NCI-H2196 (cell line): Measurements from ENCODE around the gene TNNT3.

Experiments used
- DNase-seq: peaks from one replicate; lab custom pipeline; 2025; ENCODE audit not compliant: unreplicated experiment; lab: John Stamatoyannopoulos, UW

TNNT3 gene

DNA sequence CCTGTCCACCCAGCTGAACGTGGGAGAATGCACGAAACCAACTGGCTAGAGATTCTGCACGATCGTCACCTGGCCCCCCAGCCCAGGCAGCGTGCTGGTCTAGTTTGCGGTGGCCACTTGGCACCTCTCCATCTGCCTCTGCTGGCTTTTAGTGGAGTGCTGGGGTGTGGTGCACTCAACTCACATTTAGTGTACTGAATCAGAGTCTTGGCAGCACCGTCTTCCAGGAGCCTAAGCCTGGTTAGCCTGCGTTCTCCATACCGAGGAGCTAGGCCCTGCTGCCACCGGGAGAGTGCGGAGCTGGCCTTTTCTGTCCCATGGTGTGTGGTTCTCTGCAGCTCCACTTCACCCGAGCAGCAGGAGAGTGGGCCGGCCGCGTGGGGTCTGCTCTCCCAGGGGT, 30.4 kb downstream of the TNNT3 start:
- DNase-seq, result no peak

DNA sequence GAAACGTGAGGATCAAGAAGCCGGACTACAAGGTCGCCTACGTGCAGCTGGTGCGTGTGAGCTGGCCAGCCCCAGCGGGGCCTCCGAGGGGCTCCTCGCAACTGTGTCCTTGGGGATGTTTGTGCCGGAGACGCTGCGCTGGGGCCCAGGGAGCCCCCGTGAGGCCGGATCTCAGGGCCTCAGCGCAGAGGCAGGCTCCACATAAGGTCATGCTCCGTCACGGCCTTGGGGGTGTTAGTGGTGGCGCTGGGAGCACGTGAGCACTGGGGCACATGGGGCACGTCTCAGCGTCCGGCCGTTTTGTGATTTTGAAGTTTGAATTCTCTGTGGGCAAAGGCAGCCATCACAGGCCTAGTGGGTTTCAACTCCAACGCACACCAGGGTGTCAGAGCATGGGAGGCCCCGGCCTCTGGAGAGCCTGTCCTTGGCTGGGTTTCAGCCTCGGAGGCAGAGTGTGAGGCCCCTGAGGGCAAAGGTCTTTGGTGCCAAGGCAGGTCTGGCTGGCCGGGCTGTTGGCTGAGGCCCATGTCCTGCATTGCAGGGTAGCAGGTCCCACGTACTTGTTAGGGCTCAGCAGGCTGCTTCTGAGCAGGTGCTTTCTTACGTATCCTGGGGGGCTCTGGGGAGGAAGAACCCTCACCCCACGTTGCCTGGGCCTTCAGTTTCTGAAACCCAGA, 33.4 kb downstream of the TNNT3 start:
- DNase-seq, result no peak

DNA sequence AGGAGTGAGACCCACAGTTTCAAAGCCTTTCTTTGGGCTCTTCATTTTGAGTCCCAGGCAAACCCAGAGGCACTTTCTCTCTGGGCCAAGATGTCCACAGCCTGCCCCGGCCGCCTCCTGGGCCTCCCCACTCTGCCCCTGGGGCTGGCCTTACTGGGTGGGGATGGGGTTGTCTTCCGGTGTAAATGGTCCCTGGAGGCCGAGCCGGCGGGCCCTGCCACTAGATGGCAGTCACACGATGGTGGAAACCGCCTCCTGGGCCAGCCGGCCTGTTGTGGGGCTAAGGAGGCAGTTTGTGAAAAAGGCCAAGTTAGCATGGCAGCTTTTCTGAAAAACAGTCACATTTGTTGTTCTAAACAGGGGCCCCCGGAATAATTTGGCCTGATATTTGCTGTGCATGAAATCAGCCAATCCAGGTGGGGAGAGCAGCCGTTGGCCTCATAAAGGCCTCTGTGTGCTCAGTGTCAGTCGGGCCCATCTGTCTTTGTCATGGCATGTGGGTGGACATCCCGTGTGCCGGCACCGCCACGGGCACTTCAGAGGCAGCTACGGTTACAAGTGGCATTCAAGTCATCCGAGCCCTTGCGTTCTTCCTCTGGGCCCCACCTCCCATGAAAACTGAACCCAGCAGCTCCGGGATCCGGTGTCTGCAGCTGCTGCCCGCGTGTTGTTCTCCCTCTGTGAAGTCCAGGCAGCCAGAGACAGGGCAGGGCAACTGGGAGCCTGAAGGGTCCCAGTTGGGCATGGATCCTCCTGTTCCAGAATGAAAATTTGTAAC, 34.2 kb downstream of the TNNT3 start:
- DNase-seq, result no peak

DNA sequence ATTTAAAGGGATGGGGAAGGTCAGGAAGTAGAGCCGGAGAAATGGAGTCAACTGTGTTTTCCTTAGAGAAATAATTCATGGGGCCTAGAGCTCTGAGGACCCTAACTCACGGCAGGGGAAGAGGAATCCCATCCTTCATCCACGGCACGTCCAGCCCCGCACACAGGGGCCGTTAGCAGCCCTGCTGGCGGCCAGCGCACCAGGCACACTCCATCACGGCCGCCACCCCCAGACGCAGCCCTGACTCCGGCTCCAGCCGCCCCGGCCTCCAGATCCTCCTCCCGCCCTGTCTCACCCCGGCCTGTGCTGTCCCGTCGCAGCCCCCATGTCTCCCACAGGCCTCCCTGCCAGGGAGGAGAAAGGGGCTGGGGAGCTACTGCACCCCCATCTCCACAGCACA, 38.9 kb downstream of the TNNT3 start:
- DNase-seq, result no peak

DNA sequence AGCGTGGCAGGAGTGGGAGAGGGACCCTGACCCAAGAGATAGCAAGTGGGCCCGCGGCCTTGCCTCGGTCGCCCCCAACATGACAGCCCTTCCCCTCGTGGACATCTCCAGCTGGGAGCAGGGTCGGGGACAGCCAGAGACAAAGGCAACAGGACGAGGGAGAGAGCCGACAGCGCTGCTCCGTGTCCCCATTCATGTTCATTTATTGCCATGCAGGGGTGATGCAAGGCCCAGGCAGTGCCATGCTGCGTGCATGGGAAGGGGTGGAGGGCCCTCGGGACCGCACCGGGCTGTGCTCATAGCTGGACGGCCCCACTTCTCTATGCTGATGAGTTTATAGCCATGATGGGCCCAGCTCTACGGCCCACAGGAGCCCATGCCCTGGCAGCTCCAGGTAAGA, 40.3 kb downstream of the TNNT3 start:
- DNase-seq, result no peak

DNA sequence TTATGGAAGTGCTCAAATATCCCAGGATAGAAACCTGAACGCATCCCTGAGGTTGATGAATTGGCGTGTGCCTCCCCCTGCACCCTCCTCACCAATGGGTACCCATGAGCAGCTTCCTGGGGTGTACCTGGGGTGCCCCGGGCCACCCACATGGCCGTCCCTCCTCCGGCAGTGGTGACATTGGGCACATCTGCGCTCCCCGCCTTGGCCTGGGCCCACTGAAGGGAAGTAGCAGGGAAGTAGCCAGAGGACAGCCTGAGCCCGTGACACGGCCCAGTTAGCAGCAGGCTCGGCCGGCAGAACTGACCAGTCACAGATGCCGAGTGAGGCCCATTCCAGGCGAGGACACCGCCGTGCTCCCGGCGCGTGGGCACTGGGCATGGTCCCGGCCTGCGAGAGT, 44.4 kb downstream of the TNNT3 start:
- no peak for DNase-seq

DNA sequence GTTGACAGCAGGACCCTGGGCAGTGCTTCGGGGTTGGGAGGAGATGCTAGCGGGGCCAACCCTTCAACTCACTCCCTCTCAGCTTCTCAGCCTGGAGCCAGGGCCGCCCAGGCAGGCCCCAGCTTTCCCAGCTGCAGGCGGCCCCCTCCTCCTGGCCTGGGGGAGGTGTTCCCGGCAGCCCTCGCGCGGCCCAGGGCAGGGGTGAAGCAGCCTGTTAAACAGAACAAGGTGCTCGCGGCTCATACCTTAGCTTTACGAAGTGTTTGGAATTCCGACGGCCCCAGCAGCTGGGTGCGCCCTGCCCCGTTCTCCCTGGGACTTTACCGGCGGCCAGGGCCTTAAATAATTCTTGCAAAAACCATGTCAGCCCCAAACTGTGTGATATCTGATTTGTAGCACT, 44.8 kb downstream of the TNNT3 start:
- no peak for DNase-seq

DNA sequence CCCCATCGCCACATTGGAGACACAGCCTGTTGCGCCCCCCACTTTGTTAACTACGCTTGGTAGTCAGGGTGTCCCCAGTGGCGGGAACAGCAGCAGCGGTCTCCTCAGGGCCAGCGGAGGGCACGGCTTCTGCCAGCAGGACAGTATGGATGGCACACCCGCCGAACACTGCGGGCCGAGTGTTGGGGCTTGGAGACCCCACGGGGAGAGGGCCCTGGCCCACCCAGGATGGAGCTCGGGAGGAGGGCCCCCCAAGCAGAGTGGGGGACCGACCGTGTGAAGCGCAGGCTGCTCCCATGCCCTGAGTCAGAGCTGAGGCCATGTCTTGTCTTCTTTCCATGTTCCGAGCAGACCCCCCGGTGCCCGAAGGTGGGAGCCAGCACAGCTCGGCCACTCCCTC, 45.5 kb downstream of the TNNT3 start:
- DNase-seq, result no peak

DNA sequence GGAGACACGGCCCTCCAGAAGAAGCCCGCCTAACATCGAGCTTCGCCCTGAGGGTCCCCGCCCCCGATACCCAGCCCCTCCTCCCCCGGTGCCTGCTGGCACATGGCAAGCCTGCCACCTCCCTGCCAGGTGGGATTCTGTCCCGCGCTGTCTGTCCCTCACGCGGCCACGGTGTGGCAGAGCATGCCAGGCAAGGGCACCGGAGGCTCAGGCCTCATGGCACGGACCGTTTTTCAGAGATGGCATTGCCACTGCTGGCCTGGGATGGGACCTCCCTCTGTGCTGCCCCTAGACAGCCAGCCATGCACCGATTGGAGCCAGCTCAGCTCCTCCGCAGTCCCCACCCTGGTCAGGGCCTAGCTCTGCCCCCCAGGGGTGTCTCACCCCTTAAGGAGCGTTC, 47.0 kb downstream of the TNNT3 start:
- no peak for DNase-seq

DNA sequence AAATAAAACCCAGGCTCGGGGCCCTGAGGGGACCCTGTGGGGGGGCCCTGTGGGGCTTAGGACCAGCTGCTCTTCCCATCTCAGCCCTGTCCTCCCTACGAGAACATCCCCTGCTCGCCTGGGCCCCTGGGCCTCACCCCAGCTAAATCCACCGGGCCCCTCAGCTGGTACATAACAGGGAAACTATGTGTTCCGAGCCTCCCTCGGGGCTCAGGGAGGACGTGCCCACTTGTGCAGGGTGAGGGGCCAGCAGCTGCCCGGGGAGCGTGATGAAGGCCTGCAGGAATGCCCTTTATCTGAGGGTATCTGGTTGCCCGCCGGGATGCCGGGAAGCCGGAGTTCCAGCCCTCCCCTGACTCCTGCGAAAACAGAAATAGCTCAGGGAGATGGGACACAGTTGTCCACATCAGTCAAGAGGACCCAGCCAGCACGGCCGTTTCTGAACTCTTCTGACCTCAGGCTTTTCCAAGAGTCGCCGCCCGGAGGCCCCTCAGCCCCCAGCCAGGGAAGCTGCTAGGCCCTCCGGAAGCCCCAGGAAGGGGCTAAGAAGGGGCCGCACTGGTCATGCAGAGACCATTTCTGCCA, 48.2 kb downstream of the TNNT3 start:
- DNase-seq, result no peak

DNA sequence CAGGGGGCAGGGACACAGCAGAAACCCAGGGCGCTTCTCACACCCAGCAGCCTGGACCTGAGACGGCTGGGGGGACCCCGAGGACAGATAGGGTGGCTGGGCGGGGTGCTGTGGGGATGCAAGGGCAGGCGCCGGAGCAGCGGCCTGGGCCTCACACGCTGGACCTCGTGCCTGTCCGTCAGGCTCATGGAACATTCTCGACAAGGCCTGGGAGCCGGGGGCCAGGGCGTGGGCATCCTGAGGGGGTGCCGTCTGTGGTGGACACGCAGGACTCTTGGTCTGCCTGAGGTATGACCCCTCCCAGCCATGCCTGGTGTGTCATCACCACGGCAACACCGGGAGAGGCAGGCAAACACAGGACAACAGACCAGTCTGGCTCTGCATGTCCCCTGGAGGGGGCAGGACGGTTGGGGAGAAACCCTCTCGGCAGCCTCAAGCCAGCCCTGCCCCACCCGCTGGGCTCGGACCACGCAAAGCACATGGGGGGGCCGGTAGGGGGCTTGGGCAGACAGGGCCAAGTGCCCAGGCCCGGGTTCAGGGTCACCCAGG, 49.0 kb downstream of the TNNT3 start:
- no peak for DNase-seq

DNA sequence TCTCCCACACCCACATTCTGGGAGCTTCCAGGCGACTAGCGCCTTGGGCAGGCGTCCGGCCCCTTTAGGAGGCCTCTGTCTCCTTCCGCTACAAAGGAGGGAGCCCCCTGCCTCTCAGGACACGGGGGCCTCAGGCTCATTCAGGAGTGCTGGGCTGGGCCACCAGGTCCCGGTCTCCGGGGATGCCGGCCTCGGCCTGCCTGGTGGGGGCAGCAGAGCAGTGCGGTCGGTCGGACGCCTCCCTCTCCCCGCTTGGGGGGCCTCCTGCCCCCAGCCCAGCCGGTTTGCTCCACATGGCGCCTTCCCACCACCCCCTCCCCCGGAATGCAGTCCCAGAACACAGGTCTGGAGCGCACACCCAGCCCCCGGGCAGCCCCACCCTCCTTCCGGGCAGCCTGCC, 49.5 kb downstream of the TNNT3 start:
- no peak for DNase-seq

DNA sequence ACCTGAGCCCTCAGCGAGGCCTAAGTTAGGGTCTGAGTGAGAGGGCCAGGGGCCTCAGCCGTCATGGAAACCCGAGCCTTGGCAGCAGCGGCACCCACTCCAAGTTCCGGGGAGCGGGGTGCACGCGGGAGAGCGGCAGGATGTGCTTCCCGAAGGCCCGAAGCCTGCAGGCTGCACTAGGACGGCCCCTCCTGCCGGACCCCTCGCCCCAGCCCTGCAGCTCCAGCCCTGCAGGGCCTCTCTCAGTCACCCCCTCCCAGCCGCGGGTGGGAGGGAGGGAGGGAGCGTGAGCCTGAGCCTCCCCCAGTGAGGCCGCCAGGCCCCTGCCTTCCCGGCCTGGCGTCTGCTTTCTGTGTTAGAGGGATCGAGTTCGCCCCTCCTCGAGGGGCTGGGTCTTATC, 50.3 kb downstream of the TNNT3 start:
- no peak for DNase-seq

DNA sequence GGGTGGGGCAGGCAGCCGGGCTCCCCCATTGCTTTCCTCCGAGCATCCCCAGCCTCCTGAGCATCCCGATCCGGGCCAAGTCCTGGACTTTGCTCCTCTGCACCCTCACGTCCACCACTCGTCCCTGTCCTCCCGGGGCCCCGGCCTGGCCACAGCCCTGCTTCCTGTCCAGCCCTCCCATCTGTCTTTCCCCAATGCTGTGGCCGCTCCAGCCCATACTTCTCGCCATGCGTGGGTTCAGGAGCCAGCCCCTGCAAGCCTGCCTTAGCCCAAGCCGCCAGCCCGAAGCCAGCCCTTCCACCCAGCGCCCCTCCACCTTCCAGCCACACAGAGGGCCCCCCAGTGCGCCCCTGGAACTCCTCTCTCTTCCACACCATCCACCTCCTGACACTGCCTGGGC, 51.5 kb downstream of the TNNT3 start:
- no peak for DNase-seq

DNA sequence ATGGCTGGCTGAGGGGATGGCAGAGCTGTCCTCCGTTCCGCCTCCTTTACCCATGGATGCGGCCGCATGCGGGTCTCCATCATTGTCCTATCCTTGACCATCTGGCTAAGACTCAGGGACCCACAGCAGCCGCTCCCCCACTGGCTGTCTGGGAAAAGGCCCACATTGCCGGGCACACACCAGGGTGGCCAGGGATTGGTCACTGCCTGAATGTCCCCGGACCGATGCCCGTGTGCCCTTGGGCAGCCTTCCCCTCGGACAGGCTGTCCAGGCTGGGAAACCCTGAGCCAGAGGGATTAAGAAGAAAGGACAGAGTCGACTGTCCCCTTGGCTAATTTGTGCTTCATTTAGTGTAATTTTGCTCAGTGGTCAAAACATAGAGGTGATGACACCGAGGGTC, 55.7 kb downstream of the TNNT3 start:
- DNase-seq, result no peak

DNA sequence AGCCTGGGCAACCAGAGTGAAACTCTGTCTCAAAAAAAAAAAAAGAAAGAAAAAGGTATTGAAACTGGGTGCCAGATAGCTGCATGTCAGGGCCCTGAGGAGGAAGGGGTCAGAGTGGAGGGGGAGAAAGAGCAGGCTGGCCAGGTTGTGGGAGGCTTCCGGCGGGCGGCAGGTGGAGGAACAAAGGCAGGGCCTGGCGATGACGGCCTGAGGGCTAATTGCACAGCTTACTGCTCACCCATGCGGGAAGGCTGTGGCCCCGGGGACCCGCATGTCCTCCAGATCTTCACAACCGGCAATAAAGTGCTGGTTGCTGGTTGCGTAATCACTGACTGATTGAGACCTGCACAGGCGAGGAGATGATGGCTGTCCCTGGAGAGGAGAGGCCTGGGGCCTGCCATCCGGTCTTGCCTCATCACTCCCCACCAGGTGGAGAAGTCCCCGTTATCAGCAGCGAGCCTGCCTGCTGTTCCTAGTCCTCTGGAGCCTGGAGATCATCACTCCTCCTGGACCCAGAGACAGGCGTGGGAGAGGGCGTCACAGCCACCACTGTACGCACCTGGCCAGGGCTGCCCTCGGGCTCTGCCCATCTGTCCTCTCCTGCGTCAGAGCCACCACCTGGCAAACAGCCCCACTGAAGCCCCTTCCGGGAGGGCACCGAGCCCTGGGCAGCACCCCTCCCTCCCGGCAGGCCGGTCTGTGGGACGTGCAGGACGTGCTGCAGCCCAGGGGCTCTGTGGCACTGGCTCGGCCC, 59.4 kb downstream of the TNNT3 start:
- no peak for DNase-seq

DNA sequence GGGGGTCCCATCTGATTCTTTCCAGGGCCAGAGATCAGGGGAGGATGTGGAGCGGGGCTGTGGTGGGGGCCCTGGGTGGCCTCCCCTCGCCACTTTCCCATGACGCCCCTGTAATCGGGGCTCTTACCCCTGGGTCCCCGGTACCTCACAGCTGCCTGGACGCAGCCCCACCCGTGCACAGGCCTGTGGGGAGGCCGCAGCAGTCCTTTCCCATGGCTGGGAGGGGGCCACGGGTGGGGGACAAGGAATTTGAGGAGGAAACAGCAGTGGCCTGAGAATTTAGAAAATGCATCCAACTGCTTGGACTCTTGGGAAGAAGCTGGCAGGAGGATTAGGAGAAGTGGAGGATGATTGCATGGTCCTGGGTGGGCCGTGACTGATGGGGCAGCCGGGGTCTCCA, 60.1 kb downstream of the TNNT3 start:
- no peak for DNase-seq

DNA sequence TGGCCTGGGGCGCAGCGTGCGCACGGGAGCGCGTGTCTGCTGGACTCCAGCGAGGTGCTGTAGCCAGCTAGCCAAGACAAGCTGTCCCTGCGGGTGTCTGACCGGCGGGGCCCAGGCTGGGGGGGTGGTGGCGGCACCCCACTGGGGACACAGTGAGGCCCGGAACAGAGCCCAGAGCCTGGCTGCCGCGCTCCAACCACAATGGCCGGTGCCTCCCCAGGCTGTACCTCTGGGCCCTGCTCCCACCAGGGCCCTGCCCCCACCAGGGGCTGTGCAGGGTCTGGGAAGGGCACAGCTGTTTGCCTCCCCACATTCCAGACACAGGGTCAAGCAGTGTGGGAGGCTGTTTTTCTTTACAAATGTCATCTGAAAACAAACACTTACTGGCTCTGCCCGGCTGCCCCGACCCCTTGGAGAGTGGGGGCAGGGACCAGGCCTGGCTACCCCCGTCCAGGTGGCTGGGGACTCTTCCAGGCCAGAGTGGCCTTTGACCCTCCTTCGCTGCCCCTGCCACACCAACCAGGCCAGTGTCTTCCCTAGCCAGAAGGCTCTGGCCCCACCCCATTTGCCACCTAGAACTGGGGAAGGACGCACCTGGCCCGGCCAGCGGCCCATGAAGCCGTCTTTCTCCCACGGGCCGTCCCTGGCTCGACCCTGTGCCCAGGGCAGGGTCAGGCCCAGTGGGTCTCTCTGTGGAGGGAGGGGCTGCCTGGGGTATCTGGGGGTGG, 63.5 kb downstream of the TNNT3 start:
- DNase-seq, result no peak

DNA sequence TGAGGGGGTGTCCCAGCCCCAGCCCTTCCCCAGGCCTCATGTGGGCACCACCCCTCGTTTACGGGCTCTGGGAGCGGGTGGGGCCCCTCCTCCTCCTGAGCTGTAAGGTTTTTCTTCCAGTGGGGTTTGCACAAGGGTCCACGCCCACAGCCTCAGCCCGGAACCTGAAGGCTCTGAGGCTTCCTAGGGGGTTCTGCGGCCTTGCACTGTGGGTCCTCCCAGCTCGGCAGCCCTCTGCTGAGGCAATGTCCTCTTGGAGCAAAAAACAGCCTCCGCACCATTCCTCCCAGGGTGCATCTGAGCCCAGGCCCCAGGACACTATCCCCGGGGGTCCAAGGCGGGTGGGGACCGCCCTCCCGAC, 64.1 kb downstream of the TNNT3 start:
- no peak for DNase-seq

DNA sequence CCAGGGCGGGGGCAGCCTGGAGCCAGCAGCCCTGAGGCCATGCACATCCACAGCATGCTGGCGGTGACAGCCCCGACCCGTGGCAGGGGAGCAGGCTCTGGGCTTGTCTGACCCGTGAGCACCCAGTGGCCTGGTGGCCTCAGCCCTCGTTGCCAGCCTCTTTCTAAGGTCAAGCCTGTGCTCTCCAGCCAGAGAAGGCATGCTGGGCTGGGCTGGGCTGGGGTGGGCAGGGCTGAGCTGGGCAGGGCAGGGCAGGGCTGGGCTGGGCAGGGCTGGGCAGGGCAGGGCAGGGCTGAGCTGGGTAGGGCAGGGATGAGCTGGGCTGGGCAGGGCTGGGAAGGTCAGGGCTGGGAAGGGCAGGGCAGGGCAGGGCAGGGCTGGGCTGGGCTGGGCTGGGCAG, 67.5 kb downstream of the TNNT3 start:
- no peak for DNase-seq

DNA sequence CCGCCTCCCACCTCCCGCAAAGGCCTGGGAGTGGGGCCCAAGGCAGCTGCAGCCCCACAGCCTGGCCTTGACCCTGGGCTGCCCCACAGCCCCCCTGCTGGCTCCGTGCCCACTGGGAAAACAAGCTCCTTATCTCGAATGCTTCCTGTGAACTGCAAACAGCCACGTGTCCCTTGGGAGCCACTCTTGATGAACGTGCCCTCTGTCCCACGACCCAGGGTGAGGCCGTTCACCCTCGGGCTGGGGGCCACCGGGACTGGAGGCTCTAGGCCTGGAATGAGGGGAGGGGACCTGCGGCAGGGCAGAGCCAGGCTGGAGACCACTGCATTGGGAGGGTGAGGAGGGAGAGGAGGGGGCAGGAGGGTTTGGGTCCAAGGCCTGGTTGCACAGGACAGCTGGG, 68.7 kb downstream of the TNNT3 start:
- DNase-seq, result no peak
